A549 (cell line): Measurements from ENCODE around the gene KSR1. TPM values are rescaled to one million over a fixed set of nuclear protein-coding genes. Genes with fewer than 3 reads are reported as not detected.
"Not testable (repeated sequence)": the region's sequence is repeated elsewhere in the genome, so short reads cannot be mapped to it uniquely, and the experiment has no call there.

Experiments
- ATAC-seq, 2 experiments: fragments of 200-7000 bp in 1 of 2; fragments of >200 bp in 1 of 2; cut with Nextera tagmentation in 1 of 2; cut with Tn5 transposase in 1 of 2; 3 replicates each; pipeline versions ENCODE4 v1.8.0 to v1.9.1; 2018 to 2020; ENCODE audit warnings: mild to moderate bottlenecking in 1 of 2, moderate library complexity in 1 of 2
- CTCF ChIA-PET: fragments of 300-600 bp; sonication (Branson Sonifier 250); formaldehyde crosslinking; extraction: SDS; loops from one replicate; lab custom pipeline; 2021; ENCODE audit warnings: antibody characterized with exemption, inconsistent platforms; lab: Yijun Ruan, JAX
- POLR2A ChIA-PET: fragments of 350-600 bp; formaldehyde crosslinking; extraction: SDS; loops from one replicate; lab custom pipeline; 2021; ENCODE audit warnings: antibody characterized with exemption, inconsistent platforms; lab: Yijun Ruan, JAX
- DNase-seq, 2 experiments: peaks; one replicate each; pipeline versions ENCODE4 v3.0.0 to v3.0.0-alpha.2; 2011 to 2016; ENCODE audit warnings: low read depth in 1 of 2, low spot score in 1 of 2
- FAIRE-seq: peaks from 2 replicates; lab custom pipeline; 2011; peaks lifted over from hg19 to GRCh38; lab: Jason Lieb, UNC
- H3K27ac ChIP-seq, 2 experiments: fragments of >200 bp; sonication (Bioruptor Twin); formaldehyde crosslinking; 3 replicates each; pipeline ENCODE4 v1.5.1; 2016 to 2017
- H3K4me1 ChIP-seq: fragments of >200 bp; sonication (Bioruptor Twin); formaldehyde crosslinking; 3 replicates; pipeline ENCODE4 v1.6.1; 2016
- H3K4me2 ChIP-seq: fragments of >200 bp; sonication (Bioruptor Twin); formaldehyde crosslinking; 3 replicates; pipeline ENCODE4 v1.6.1; 2016
- H3K4me3 ChIP-seq: fragments of >200 bp; sonication (Bioruptor Twin); formaldehyde crosslinking; 3 replicates; pipeline ENCODE4 v1.5.1; 2016
- H3K9me3 ChIP-seq: fragments of >200 bp; sonication (Bioruptor Twin); formaldehyde crosslinking; 3 replicates; pipeline ENCODE4 v1.6.1; 2016
- BHLHE40 ChIP-seq: IDR thresholded peaks from 2 replicates; pipeline ENCODE4 v1.6.1; 2012; ENCODE audit warnings: low read depth, low read length, inconsistent platforms
- CBX8 ChIP-seq: fragments of 200-600 bp; sonication (generic); IDR thresholded peaks from 2 replicates; pipeline ENCODE4 v1.6.1; 2016
- CHD4 ChIP-seq: fragments of 200-600 bp; sonication (generic); IDR thresholded peaks from 2 replicates; pipeline ENCODE4 v1.6.1; 2016; ENCODE audit warnings: antibody characterized with exemption, mild to moderate bottlenecking, borderline replicate concordance
- EHMT2 ChIP-seq: fragments of 200-600 bp; sonication (generic); IDR thresholded peaks from 2 replicates; pipeline ENCODE4 v1.6.1; 2016; ENCODE audit warnings: antibody characterized with exemption, low read depth, mild to moderate bottlenecking, moderate library complexity
- EP300 ChIP-seq, 2 experiments: fragments of >200 bp; sonication (Bioruptor Twin); formaldehyde crosslinking; IDR thresholded peaks; 2 replicates in 1 of 2; 3 replicates in 1 of 2; pipeline ENCODE4 v1.6.1; 2016 to 2017
- ESRRA ChIP-seq: fragments of 150-350 bp; IDR thresholded peaks from 2 replicates; pipeline ENCODE4 v1.6.1; 2014; ENCODE audit warnings: mild to moderate bottlenecking, low read length, borderline replicate concordance
- FOSB ChIP-seq: fragments of 250-450 bp; sonication (Bioruptor Pico); IDR thresholded peaks from 2 replicates; pipeline ENCODE4 v1.5.0; 2020; ENCODE audit warnings: mild to moderate bottlenecking, moderate library complexity
- FOXS1 ChIP-seq: fragments of 250-450 bp; sonication (Bioruptor Pico); IDR thresholded peaks from 2 replicates; pipeline ENCODE4 v1.5.0; 2020; ENCODE audit warnings: mild to moderate bottlenecking, moderate library complexity
- HDAC2 ChIP-seq: fragments of 200-600 bp; sonication (generic); IDR thresholded peaks from 2 replicates; pipeline ENCODE4 v1.6.1; 2016
- HES2 ChIP-seq: fragments of >200 bp; sonication (Bioruptor Twin); formaldehyde crosslinking; IDR thresholded peaks from 2 replicates; pipeline ENCODE4 v1.6.1; 2016
- HOXB5 ChIP-seq: fragments of 250-450 bp; sonication (Bioruptor Pico); IDR thresholded peaks from 2 replicates; pipeline ENCODE4 v1.5.0; 2020; ENCODE audit warnings: mild to moderate bottlenecking, moderate library complexity
- JUNB ChIP-seq: fragments of >200 bp; sonication (Bioruptor Twin); formaldehyde crosslinking; IDR thresholded peaks from 2 replicates; pipeline ENCODE4 v1.6.1; 2016
- KDM1A ChIP-seq: fragments of 200-600 bp; sonication (generic); IDR thresholded peaks from 2 replicates; pipeline ENCODE4 v1.6.1; 2016; ENCODE audit warnings: low read depth, mild to moderate bottlenecking
- KDM5A ChIP-seq: fragments of 200-600 bp; sonication (generic); IDR thresholded peaks from 2 replicates; pipeline ENCODE4 v1.6.1; 2016; ENCODE audit warnings: antibody characterized with exemption, mild to moderate bottlenecking
- MAFK ChIP-seq: fragments of 450-650 bp; IDR thresholded peaks from 2 replicates; pipeline ENCODE4 v1.6.1; 2014; ENCODE audit not compliant: partially characterized antibody
- MYC ChIP-seq: IDR thresholded peaks from 2 replicates; pipeline ENCODE4 v1.6.1; 2012; ENCODE audit warnings: mild to moderate bottlenecking, inconsistent platforms, low read length, improper control_type of control experiment, borderline replicate concordance
- NPAS2 ChIP-seq: fragments of 250-450 bp; sonication (Bioruptor Pico); IDR thresholded peaks from 2 replicates; pipeline ENCODE4 v1.8.0; 2022; ENCODE audit warnings: mild to moderate bottlenecking, moderate library complexity, borderline replicate concordance
- NR3C1 ChIP-seq: fragments of >200 bp; sonication (Bioruptor Twin); formaldehyde crosslinking; IDR thresholded peaks from 3 replicates; pipeline ENCODE4 v1.6.1; 2017
- POLR2A ChIP-seq: IDR thresholded peaks from 2 replicates; pipeline ENCODE4 v1.6.1; 2012; ENCODE audit warnings: mild to moderate bottlenecking, low read length
- RNF2 ChIP-seq: fragments of 200-600 bp; sonication (generic); IDR thresholded peaks from 2 replicates; pipeline ENCODE4 v1.6.1; 2016; ENCODE audit warnings: low read depth, mild to moderate bottlenecking, antibody characterized with exemption, moderate library complexity, borderline replicate concordance
- TP53 ChIP-seq: fragments of 250-450 bp; sonication (Bioruptor Pico); IDR thresholded peaks from 2 replicates; pipeline ENCODE4 v1.5.0; 2021; ENCODE audit warnings: mild to moderate bottlenecking, moderate library complexity
- ZNF302 ChIP-seq: fragments of 250-450 bp; sonication (Bioruptor Pico); IDR thresholded peaks from 2 replicates; pipeline ENCODE4 v1.9.0; 2021; ENCODE audit warnings: inconsistent platforms, mild to moderate bottlenecking, moderate library complexity
- WGBS: methylation state at CpG from one replicate; pipeline ENCODE4 v1.1.6; 2017; ENCODE audit errors: missing lambda C conversion rate; 5-methylcytosine and 5-hydroxymethylcytosine counted together
- polyA plus RNA-seq, 4 experiments: library from polyadenylated mRNA; depleted of rRNA in 3 of 4; stranded (reverse); fragments of >200 nt; fragmentation: RNase III in 1 of 4; extraction: RNeasy Plus Mini Kit Qiagen cat#74134 plus additional on column Dnase treatment in 1 of 4; gene quantifications; 2 replicates in 3 of 4; 3 replicates in 1 of 4; pipeline ENCODE4 v1.2.3, GENCODE V29; 2011 to 2017
- TF ChIP-seq, protein P1 (sequence below): fragments of 150-350 bp; IDR thresholded peaks from 2 replicates; pipeline ENCODE4 v1.6.1; 2014; ENCODE audit warnings: low read depth, mild to moderate bottlenecking, low read length

KSR1 gene
- polyA plus RNA-seq, 2 of the 4 experiments (the other 2 are of a cell fraction) = 13.3 to 14.6 TPM

- 37% methylated on average over 4 of the region's 4 CpGs for WGBS
- ChIA-PET POLR2A (no interaction called here), CTCF (interaction anchor here (0.9 to 23.8 kb wide), 5 partner anchors 12 to 214 kb away, joined by 3 to 500 read pairs (median 230); no protein-coding TSS in a partner anchor)
- no peaks in the 10 kb centered on the region for H3K9me3 ChIP-seq
- no peak overlapping the region for H3K4me3 ChIP-seq
- no peak overlapping the region for H3K4me2 ChIP-seq
- no peak overlapping the region for H3K27ac ChIP-seq
- H3K4me1 ChIP-seq = no peaks in the 10 kb centered on the region
- no peak for FAIRE-seq
- DNase-seq = no peak
- TF ChIP-seq ZNF302 (no peak), KDM5A (no peak), CHD4 (no peak), NPAS2 (CRISPR knock-in tag) (no peak), POLR2A (no peak), EHMT2 (no peak), HDAC2 (no peak), TP53 (CRISPR knock-in tag) (no peak), ESRRA (no peak), KDM1A (no peak), FOSB (CRISPR knock-in tag) (no peak), HOXB5 (CRISPR knock-in tag) (no peak), MAFK (no peak), FOXS1 (CRISPR knock-in tag) (no peak), EP300 (IDR thresholded peaks at IDR 0.05) (no peak)
- TF ChIP-seq, protein P1, sequence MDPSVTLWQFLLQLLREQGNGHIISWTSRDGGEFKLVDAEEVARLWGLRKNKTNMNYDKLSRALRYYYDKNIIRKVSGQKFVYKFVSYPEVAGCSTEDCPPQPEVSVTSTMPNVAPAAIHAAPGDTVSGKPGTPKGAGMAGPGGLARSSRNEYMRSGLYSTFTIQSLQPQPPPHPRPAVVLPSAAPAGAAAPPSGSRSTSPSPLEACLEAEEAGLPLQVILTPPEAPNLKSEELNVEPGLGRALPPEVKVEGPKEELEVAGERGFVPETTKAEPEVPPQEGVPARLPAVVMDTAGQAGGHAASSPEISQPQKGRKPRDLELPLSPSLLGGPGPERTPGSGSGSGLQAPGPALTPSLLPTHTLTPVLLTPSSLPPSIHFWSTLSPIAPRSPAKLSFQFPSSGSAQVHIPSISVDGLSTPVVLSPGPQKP = no peak
- TF ChIP-seq, all 56 proteins: peak for 0
- no peak for ATAC-seq
Observed at GRCh38 chr17:27665549-27665948, 209.3 kb downstream of the KSR1 start.

DNA sequence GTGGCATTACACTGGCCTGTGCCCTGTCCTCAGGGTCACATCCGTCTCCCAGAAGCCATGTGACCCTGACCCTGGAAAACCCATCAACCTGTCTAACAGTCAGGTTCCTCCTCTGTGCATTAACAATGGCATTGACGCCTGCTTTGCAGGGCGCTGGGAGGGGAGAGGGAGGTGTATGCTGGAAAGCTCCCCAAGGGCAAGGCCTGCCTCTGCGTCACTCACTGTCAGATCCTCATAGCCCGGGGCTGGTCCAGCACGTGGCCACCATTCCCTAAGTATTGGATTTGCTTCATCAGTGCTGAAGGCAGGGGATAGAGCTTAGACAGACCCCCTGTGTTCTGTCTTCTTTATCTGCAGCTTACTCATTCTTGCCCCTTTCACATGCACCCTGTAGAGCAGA lies 210.0 kb downstream of the KSR1 start:
- CTCF ChIA-PET = interaction anchor here (0.9 to 23.8 kb wide), 5 partner anchors 13 to 214 kb away, joined by 3 to 500 read pairs (median 230); no protein-coding TSS in a partner anchor
- ATAC-seq, H3K4me2 ChIP-seq, H3K4me3 ChIP-seq, DNase-seq, H3K9me3 ChIP-seq, H3K4me1 ChIP-seq, POLR2A ChIA-PET, FAIRE-seq, H3K27ac ChIP-seq: not testable (repeated sequence)
- WGBS = 43% methylated on average over 6 of the region's 6 CpGs

DNA sequence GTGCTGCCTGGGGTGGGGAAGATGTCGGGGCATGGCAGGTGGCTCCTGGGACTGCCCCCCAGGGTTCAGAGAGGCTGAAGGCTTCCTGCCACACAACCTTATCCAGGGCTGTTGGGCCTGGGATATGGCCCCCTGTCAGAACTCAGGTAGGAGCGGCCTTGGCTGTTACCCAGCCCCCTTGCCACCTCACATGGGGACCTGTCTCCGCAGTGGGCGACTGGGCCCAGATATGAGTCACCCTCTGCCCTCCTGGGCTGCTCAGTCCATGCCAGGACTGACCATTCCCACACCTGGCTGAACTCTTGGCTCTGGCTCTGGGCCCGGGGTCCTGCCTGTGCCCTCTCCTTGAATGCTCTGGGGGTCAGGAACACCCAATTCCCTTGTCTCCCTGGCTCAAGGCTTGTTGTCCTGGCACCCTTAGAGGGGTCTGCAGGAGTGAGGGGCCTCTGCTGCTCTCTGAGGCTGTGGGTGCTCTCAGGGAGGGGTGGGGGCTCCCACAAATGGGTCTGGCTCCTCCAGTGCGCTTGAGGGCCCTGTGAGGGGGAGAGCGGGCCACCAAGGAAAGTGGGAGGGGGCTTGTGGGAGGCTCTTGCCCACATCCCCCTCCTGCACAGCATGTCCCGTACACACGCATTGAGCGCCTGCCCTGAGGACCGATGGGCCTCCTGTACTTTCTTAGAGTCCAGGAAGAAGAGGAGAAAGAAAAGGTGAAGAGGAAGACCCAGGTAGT lies 210.7 kb downstream of the KSR1 start:
- Histone ChIP-seq H3K9me3 (no peaks in the 10 kb centered on the region), H3K4me2 (no peak overlapping the region), H3K4me1 (no peaks in the 10 kb centered on the region), H3K27ac (no peak overlapping the region), H3K4me3 (no peak overlapping the region)
- ATAC-seq = no peak
- ChIA-PET POLR2A (no interaction called here), CTCF (interaction anchor here (6.1 to 23.8 kb wide), 4 partner anchors 13 to 213 kb away, joined by 118 to 500 read pairs (median 302); no protein-coding TSS in a partner anchor)
- no peak for DNase-seq
- no peak for TF ChIP-seq BHLHE40
- no peak for TF ChIP-seq NR3C1
- TF ChIP-seq CBX8 = no peak
- TF ChIP-seq ZNF302 = no peak
- no peak for TF ChIP-seq HDAC2
- TF ChIP-seq FOXS1 (CRISPR knock-in tag) = no peak
- TF ChIP-seq JUNB = no peak
- TF ChIP-seq MYC = no peak
- no peak for TF ChIP-seq RNF2
- no peak for TF ChIP-seq HES2
- FAIRE-seq = no peak
- WGBS = 54% methylated on average over 9 of the region's 11 CpGs
